HepG2 (cell line): ENCODE results near the gene MIDN. TPM values are rescaled to one million over a fixed set of nuclear protein-coding genes. Genes with fewer than 3 reads are reported as not detected.

Experiments
- CBX2 ChIP-seq, 2 experiments: fragments of 200-600 bp in 1 of 2; sonication (generic); formaldehyde crosslinking in 1 of 2; IDR thresholded peaks; 2 replicates each; pipeline versions ENCODE4 v1.7.0 to v1.8.1; 2018 to 2022; ENCODE audit warnings: low read depth in 2 of 2, low read length in 1 of 2, mild to moderate bottlenecking in 1 of 2, missing genetic modification reagents in 1 of 2
- CENPT ChIP-seq: sonication (generic); formaldehyde crosslinking; IDR thresholded peaks from 2 replicates; pipeline ENCODE4 v1.8.0; 2022; ENCODE audit warnings: low read depth, mild to moderate bottlenecking, moderate library complexity, missing genetic modification reagents
- FOXA3 ChIP-seq: IDR thresholded peaks from 2 replicates; pipeline ENCODE4 v1.6.1; 2016; ENCODE audit warnings: missing genetic modification reagents, missing compliant biosample characterization
- GFI1 ChIP-seq: sonication (generic); formaldehyde crosslinking; IDR thresholded peaks from 2 replicates; pipeline ENCODE4 v1.5.0; 2020; ENCODE audit warnings: missing genetic modification reagents, mild to moderate bottlenecking, borderline replicate concordance
- HNRNPL ChIP-seq: fragments of 200-400 bp; formaldehyde crosslinking; IDR thresholded peaks from 2 replicates; pipeline ENCODE4 v1.6.1; 2017; ENCODE audit warnings: mild to moderate bottlenecking, low read depth, low read length
- LCORL ChIP-seq, 2 experiments: fragments of 450-650 bp in 1 of 2; sonication (generic) in 1 of 2; formaldehyde crosslinking in 1 of 2; IDR thresholded peaks; 2 replicates each; pipeline versions ENCODE4 v1.5.0 to v1.6.1; 2017 to 2020; ENCODE audit warnings: antibody characterized with exemption in 1 of 2, missing genetic modification reagents in 1 of 2
- MIER3 ChIP-seq: IDR thresholded peaks from 2 replicates; pipeline ENCODE4 v1.6.1; 2016; ENCODE audit warnings: missing compliant biosample characterization, borderline replicate concordance
- NFIC ChIP-seq: IDR thresholded peaks from 2 replicates; pipeline ENCODE4 v1.6.1; 2012; ENCODE audit warnings: mild to moderate bottlenecking, low read length, inconsistent platforms
- SALL1 ChIP-seq: sonication (generic); formaldehyde crosslinking; IDR thresholded peaks from 2 replicates; pipeline ENCODE4 v1.8.0; 2022; ENCODE audit warnings: mild to moderate bottlenecking, missing genetic modification reagents
- SSRP1 ChIP-seq: IDR thresholded peaks from 2 replicates; pipeline ENCODE4 v1.6.1; 2016; ENCODE audit warnings: control low read depth
- TCF7L2 ChIP-seq: IDR thresholded peaks from 2 replicates; pipeline ENCODE4 v1.6.1; 2011; ENCODE audit warnings: mild to moderate bottlenecking, low read depth, low read length, moderate library complexity
- ZBTB38 ChIP-seq: sonication (generic); formaldehyde crosslinking; IDR thresholded peaks from 2 replicates; pipeline ENCODE4 v1.5.1; 2020; ENCODE audit warnings: mild to moderate bottlenecking, missing genetic modification reagents
- ZC3H13 ChIP-seq: sonication (generic); formaldehyde crosslinking; IDR thresholded peaks from 2 replicates; pipeline ENCODE4 v1.8.1; 2023; ENCODE audit warnings: mild to moderate bottlenecking, missing genetic modification reagents, moderate library complexity
- ZC3H4 ChIP-seq: sonication (generic); formaldehyde crosslinking; IDR thresholded peaks from 2 replicates; pipeline ENCODE4 v1.4.0; 2020; ENCODE audit warnings: missing genetic modification reagents, borderline replicate concordance
- ZNF101 ChIP-seq: sonication (generic); formaldehyde crosslinking; IDR thresholded peaks from 2 replicates; pipeline ENCODE4 v1.4.0; 2020; ENCODE audit warnings: mild to moderate bottlenecking, low read depth, missing genetic modification reagents, borderline replicate concordance
- ZNF20 ChIP-seq: sonication (generic); formaldehyde crosslinking; IDR thresholded peaks from 2 replicates; pipeline ENCODE4 v1.4.0; 2020; ENCODE audit warnings: mild to moderate bottlenecking, moderate library complexity, missing genetic modification reagents
- ZNF235 ChIP-seq: sonication (generic); formaldehyde crosslinking; IDR thresholded peaks from 2 replicates; pipeline ENCODE4 v1.8.1; 2023; ENCODE audit warnings: mild to moderate bottlenecking, missing genetic modification reagents, borderline replicate concordance
- ZNF251 ChIP-seq: sonication (generic); formaldehyde crosslinking; IDR thresholded peaks from 2 replicates; pipeline ENCODE4 v1.9.0; 2021; ENCODE audit warnings: mild to moderate bottlenecking, missing genetic modification reagents
- ZNF383 ChIP-seq: sonication (generic); formaldehyde crosslinking; IDR thresholded peaks from 2 replicates; pipeline ENCODE4 v1.4.0; 2020; ENCODE audit warnings: missing genetic modification reagents, mild to moderate bottlenecking, borderline replicate concordance
- ZNF724P ChIP-seq: sonication (generic); formaldehyde crosslinking; IDR thresholded peaks from 2 replicates; pipeline ENCODE4 v1.8.0; 2022; ENCODE audit warnings: missing genetic modification reagents, borderline replicate concordance
- ZNF766 ChIP-seq: sonication (generic); formaldehyde crosslinking; IDR thresholded peaks from 2 replicates; pipeline ENCODE4 v1.5.0; 2020; ENCODE audit warnings: missing genetic modification reagents, borderline replicate concordance
- ZSCAN22 ChIP-seq: sonication (generic); formaldehyde crosslinking; IDR thresholded peaks from 2 replicates; pipeline ENCODE4 v1.4.0; 2020; ENCODE audit warnings: mild to moderate bottlenecking, missing genetic modification reagents
- polyA plus RNA-seq, 8 experiments: library from polyadenylated mRNA; depleted of rRNA in 3 of 8; stranded (reverse) in 7 of 8; unstranded in 1 of 8; fragments of >200 nt; fragmentation: Illumina TruSeq in 4 of 8; extraction: Trizol in 4 of 8; gene quantifications; 2 replicates each; pipeline versions ENCODE4 v1.2.1 to v1.2.3, GENCODE V29; 2011 to 2016; ENCODE audit warnings: low read depth in 4 of 8, missing spikeins in 1 of 8, mixed read lengths in 1 of 8; ENCODE audit not compliant: insufficient read depth in 1 of 8
- total RNA-seq, 5 experiments: library from RNA; depleted of rRNA; stranded (reverse); fragments of >200 nt; fragmentation: Illumina TruSeq; extraction: Trizol; gene quantifications; 2 replicates each; pipeline ENCODE4 v1.2.3, GENCODE V29; 2016; ENCODE audit warnings: low read depth in 1 of 5
- TF ChIP-seq, protein P1 (sequence below): sonication (generic); formaldehyde crosslinking; IDR thresholded peaks from 2 replicates; pipeline ENCODE4 v1.4.0; 2020; ENCODE audit warnings: mild to moderate bottlenecking, low read depth, missing genetic modification reagents
- TF ChIP-seq, protein P2 (sequence below): sonication (generic); formaldehyde crosslinking; IDR thresholded peaks from 2 replicates; pipeline ENCODE4 v1.5.1; 2020; ENCODE audit warnings: mild to moderate bottlenecking, missing genetic modification reagents, moderate library complexity

Gene MIDN
- total and polyA plus RNA-seq, 2 of the 13 experiments (the other 11 are each of a cell fraction or from before 2014, with no cell fraction given): 8.4 to 18.0 TPM

DNA sequence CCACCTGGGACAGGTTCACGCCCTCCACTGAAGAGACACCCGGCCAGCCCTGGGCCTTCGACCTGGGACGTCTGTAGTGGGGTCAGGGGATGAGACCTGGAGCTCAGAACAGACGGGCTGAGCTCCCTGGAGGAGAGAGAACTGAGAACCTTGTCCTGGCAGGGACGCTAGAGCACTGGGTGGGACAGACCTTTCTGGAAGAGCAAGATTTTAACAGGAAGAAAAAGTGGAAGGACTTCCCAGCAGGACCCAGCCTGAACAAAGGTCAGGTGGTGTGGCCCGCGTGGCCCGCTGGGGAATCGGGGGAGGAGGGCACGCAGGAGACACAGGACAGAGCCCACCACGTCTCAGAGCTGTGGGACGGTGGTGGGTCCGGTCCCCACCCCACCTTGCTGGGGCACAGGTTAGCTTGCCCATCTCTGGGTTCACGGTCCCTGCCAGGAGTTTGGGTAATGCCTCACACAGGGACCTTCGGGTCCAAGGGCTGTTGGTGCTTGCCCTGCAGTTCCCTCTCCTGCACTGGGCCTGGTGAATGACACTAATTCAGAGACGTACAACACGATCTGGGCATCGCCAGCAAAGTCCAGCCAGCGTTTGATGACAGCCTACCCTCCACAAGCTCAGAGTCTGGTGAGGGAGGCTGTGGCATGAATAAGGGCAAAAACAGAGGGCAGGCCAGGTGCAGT, 36.1 kb downstream of the MIDN start (continued):
- TF ChIP-seq ZNF383 (CRISPR knock-in tag) (0 out of 2 replicates have a peak, but pooled peaks have one; percentile 33), LCORL (IDR thresholded peaks at IDR 0.05) (no peak), LCORL (CRISPR knock-in tag; IDR thresholded peaks at IDR 0.05) (peak; percentile 3; the same call in 1 of the 2 replicates), ZNF20 (CRISPR knock-in tag) (no peak), ZNF235 (0 out of 2 replicates have a peak, but pooled peaks have one; percentile 5), CENPT (no peak), ZBTB38 (no peak), ZC3H4 (CRISPR knock-in tag) (no peak), MIER3 (CRISPR knock-in tag) (peak; percentile 46; the same call in 1 of the 2 replicates), CBX2 (IDR thresholded peaks at IDR 0.05; ENCODE audit: low read depth, low read length) (no peak), CBX2 (CRISPR knock-in tag; IDR thresholded peaks at IDR 0.05; ENCODE audit: low read depth) (0 out of 2 replicates have a peak, but pooled peaks have one; percentile 39), ZNF766 (CRISPR knock-in tag) (0 out of 2 replicates have a peak, but pooled peaks have one; percentile 49), SALL1 (CRISPR knock-in tag) (peak; percentile 21), GFI1 (CRISPR knock-in tag) (peak; percentile 45; the same call in 1 of the 2 replicates), ZC3H13 (0 out of 2 replicates have a peak, but pooled peaks have one; percentile 49), HNRNPL (peak; percentile 62; the same call in 1 of the 2 replicates), ZNF101 (CRISPR knock-in tag) (no peak), TCF7L2 (no peak), ZSCAN22 (peak; percentile 53; the same call in 1 of the 2 replicates), SSRP1 (CRISPR knock-in tag) (no peak), FOXA3 (CRISPR knock-in tag) (no peak), NFIC (no peak), ZNF724P (CRISPR knock-in tag) (0 out of 2 replicates have a peak, but pooled peaks have one; percentile 71), ZNF251 (CRISPR knock-in tag) (0 out of 2 replicates have a peak, but pooled peaks have one; percentile 85)
- TF ChIP-seq, protein P1, sequence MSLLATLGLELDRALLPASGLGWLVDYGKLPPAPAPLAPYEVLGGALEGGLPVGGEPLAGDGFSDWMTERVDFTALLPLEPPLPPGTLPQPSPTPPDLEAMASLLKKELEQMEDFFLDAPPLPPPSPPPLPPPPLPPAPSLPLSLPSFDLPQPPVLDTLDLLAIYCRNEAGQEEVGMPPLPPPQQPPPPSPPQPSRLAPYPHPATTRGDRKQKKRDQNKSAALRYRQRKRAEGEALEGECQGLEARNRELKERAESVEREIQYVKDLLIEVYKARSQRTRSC: 0 out of 2 replicates have a peak, but pooled peaks have one; percentile 32
- TF ChIP-seq, protein P2, sequence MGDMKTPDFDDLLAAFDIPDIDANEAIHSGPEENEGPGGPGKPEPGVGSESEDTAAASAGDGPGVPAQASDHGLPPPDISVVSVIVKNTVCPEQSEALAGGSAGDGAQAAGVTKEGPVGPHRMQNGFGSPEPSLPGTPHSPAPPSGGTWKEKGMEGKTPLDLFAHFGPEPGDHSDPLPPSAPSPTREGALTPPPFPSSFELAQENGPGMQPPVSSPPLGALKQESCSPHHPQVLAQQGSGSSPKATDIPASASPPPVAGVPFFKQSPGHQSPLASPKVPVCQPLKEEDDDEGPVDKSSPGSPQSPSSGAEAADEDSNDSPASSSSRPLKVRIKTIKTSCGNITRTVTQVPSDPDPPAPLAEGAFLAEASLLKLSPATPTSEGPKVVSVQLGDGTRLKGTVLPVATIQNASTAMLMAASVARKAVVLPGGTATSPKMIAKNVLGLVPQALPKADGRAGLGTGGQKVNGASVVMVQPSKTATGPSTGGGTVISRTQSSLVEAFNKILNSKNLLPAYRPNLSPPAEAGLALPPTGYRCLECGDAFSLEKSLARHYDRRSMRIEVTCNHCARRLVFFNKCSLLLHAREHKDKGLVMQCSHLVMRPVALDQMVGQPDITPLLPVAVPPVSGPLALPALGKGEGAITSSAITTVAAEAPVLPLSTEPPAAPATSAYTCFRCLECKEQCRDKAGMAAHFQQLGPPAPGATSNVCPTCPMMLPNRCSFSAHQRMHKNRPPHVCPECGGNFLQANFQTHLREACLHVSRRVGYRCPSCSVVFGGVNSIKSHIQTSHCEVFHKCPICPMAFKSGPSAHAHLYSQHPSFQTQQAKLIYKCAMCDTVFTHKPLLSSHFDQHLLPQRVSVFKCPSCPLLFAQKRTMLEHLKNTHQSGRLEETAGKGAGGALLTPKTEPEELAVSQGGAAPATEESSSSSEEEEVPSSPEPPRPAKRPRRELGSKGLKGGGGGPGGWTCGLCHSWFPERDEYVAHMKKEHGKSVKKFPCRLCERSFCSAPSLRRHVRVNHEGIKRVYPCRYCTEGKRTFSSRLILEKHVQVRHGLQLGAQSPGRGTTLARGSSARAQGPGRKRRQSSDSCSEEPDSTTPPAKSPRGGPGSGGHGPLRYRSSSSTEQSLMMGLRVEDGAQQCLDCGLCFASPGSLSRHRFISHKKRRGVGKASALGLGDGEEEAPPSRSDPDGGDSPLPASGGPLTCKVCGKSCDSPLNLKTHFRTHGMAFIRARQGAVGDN (CRISPR knock-in tag): peak; percentile 85
